Endothelial cell of umbilical vein (primary cell): Measurements from ENCODE around the gene MCEMP1. TPM values are rescaled to one million over a fixed set of nuclear protein-coding genes. Genes with fewer than 3 reads are reported as not detected.

Experiments
- BruUV-seq: library from RNA; stranded (reverse); fragments of 400-500 nt; replicated peaks from 2 replicates; lab custom pipeline; 2021; lab: Mats Ljungman, UMichigan
- CTCF ChIA-PET: fragments of 300-600, 350-600 bp; sonication (Branson Sonifier 250); formaldehyde crosslinking; loops from one replicate; lab custom pipeline; 2021; ENCODE audit warnings: antibody characterized with exemption, inconsistent platforms; lab: Charles Lee
- POLR2A ChIA-PET: fragments of 300-600, 350-600 bp; sonication (Branson Sonifier 250); formaldehyde crosslinking; loops from one replicate; lab custom pipeline; 2021; ENCODE audit warnings: antibody characterized with exemption, inconsistent platforms; lab: Charles Lee
- DNase-seq: peaks from one replicate; pipeline ENCODE4 v3.0.0-alpha.2; 2011; ENCODE audit warnings: low read depth, low spot score
- FAIRE-seq: peaks from 2 replicates; lab custom pipeline; 2011; peaks lifted over from hg19 to GRCh38; lab: Jason Lieb, UNC
- H2AFZ ChIP-seq: 2 replicates; pipeline ENCODE4 v1.6.0; 2012; ENCODE audit warnings: low read depth, low read length, control low read depth, inconsistent platforms
- H3K27ac ChIP-seq: 2 replicates; pipeline ENCODE4 v1.5.1; 2011; ENCODE audit warnings: low read depth, mild to moderate bottlenecking, control low read depth, low read length, moderate library complexity; ENCODE audit not compliant: insufficient read depth
- H3K27me3 ChIP-seq, 2 experiments: 2 replicates each; pipeline versions ENCODE4 v1.6.0 to v1.6.1; 2011; ENCODE audit warnings: low read length in 2 of 2, mixed read lengths in 1 of 2; ENCODE audit not compliant: control insufficient read depth in 2 of 2, insufficient read depth in 2 of 2
- H3K36me3 ChIP-seq, 2 experiments: 2 replicates in 1 of 2; 3 replicates in 1 of 2; pipeline ENCODE4 v1.5.1; 2011; ENCODE audit warnings: low read length in 2 of 2, mild to moderate bottlenecking in 1 of 2, moderate library complexity in 1 of 2; ENCODE audit not compliant: control insufficient read depth in 2 of 2, insufficient read depth in 2 of 2; ENCODE audit errors: extremely low read depth in 1 of 2
- H3K4me1 ChIP-seq: 3 replicates; pipeline ENCODE4 v1.5.1; 2011; ENCODE audit warnings: mild to moderate bottlenecking, low read length; ENCODE audit not compliant: control insufficient read depth, insufficient read depth; ENCODE audit errors: extremely low read depth
- H3K4me2 ChIP-seq: 2 replicates; pipeline ENCODE4 v1.6.1; 2011; ENCODE audit warnings: low read length, control low read depth, mixed read lengths; ENCODE audit not compliant: insufficient read depth
- H3K4me3 ChIP-seq, 3 experiments: fragments of 200-600 bp in 1 of 3; sonication (generic), shearing (Covaris generic) in 1 of 3; replicated peaks in 1 of 3; 2 replicates each; pipeline ENCODE4 v1.5.1; 2011 to 2016; ENCODE audit warnings: control low read depth in 3 of 3, low read length in 3 of 3, mild to moderate bottlenecking in 2 of 3, inconsistent platforms in 1 of 3, low read depth in 1 of 3, moderate library complexity in 1 of 3; ENCODE audit not compliant: insufficient read depth in 1 of 3
- H3K79me2 ChIP-seq: 2 replicates; pipeline ENCODE4 v1.6.0; 2012; ENCODE audit warnings: low read length, inconsistent platforms; ENCODE audit not compliant: control insufficient read depth, insufficient read depth
- H3K9ac ChIP-seq: replicated peaks from 2 replicates; pipeline ENCODE3; 2011; ENCODE audit warnings: low read length, control low read depth; ENCODE audit not compliant: insufficient read depth; ENCODE audit errors: extremely low read depth
- H3K9me1 ChIP-seq: replicated peaks from 3 replicates; pipeline ENCODE4 v1.6.0; 2011; ENCODE audit warnings: mild to moderate bottlenecking, low read length; ENCODE audit not compliant: control insufficient read depth, insufficient read depth; ENCODE audit errors: extremely low read depth
- H3K9me3 ChIP-seq: replicated peaks from 2 replicates; pipeline ENCODE4 v1.5.1; 2012; ENCODE audit warnings: low read length, inconsistent platforms; ENCODE audit not compliant: control insufficient read depth, insufficient read depth
- H4K20me1 ChIP-seq: replicated peaks from 2 replicates; pipeline ENCODE3; 2011; ENCODE audit warnings: mild to moderate bottlenecking, low read length; ENCODE audit not compliant: control insufficient read depth, insufficient read depth; ENCODE audit errors: extremely low read depth
- EZH2 ChIP-seq: IDR thresholded peaks from 2 replicates; pipeline ENCODE4 v1.6.1; 2012; ENCODE audit warnings: borderline replicate concordance, low read depth, mild to moderate bottlenecking, moderate library complexity, low read length, inconsistent platforms; ENCODE audit not compliant: severe bottlenecking
- FOS ChIP-seq: IDR thresholded peaks from 2 replicates; pipeline ENCODE4 v1.6.1; 2011; ENCODE audit warnings: mild to moderate bottlenecking, low read length, moderate library complexity, borderline replicate concordance; ENCODE audit not compliant: insufficient read depth
- GATA2 ChIP-seq: IDR thresholded peaks from 2 replicates; pipeline ENCODE4 v1.7.0; 2011; ENCODE audit warnings: low read depth, mild to moderate bottlenecking, moderate library complexity, mixed read lengths, low read length; ENCODE audit not compliant: insufficient read length, insufficient read depth
- JUN ChIP-seq: IDR thresholded peaks from 2 replicates; pipeline ENCODE4 v1.6.1; 2011; ENCODE audit warnings: borderline replicate concordance, low read depth; ENCODE audit not compliant: insufficient read length, insufficient read depth
- MYC ChIP-seq: IDR thresholded peaks from one replicate; pipeline ENCODE4 v1.6.1; 2011; ENCODE audit warnings: mild to moderate bottlenecking, low read depth, low read length
- POLR2A ChIP-seq: IDR thresholded peaks from 2 replicates; pipeline ENCODE4 v1.6.1; 2012; ENCODE audit warnings: low read depth, mild to moderate bottlenecking, control low read depth, low read length
- POLR2AphosphoS5 ChIP-seq: IDR thresholded peaks from 2 replicates; pipeline ENCODE4 v1.6.1; 2012; ENCODE audit warnings: low read depth, mild to moderate bottlenecking, control low read depth, low read length, moderate library complexity; ENCODE audit not compliant: insufficient read depth
- dilution Hi-C: fragments of 300-500 bp; cut with MboI; formaldehyde crosslinking; loops from one replicate; pipeline ENCODE4 v1.15.0; 2019; ENCODE audit warnings: low sequenced_read_pairs; ENCODE audit not compliant: extremely low pct_ligation_motif_present
- intact Hi-C: fragments of 100-400 bp; cut with micrococcal nuclease; formaldehyde crosslinking; loops from one replicate; pipeline ENCODE4 v1.10.0; 2022
- polyA plus RNA-seq, 4 experiments: library from polyadenylated mRNA; depleted of rRNA in 3 of 4; stranded (reverse) in 3 of 4; unstranded in 1 of 4; fragments of >200 nt; gene quantifications; 2 replicates each; pipeline versions ENCODE4 v1.2.1 to v1.2.3, GENCODE V29; 2011 to 2012; ENCODE audit warnings: missing spikeins in 1 of 4
- total RNA-seq: library from RNA; stranded (reverse); gene quantifications from 2 replicates; pipeline ENCODE4 v1.2.3, GENCODE V29; 2021
- TF ChIP-seq, protein P1 (sequence below), 2 donors: IDR thresholded peaks; 1 replicate in 1 of 2; 2 replicates in 1 of 2; pipeline ENCODE4 v1.5.1; 2011; ENCODE audit warnings: low read length in 2 of 2, mild to moderate bottlenecking in 2 of 2, moderate library complexity in 2 of 2, control low read depth in 1 of 2, inconsistent platforms in 1 of 2, low read depth in 1 of 2; ENCODE audit not compliant: insufficient read depth in 1 of 2; ENCODE audit errors: extremely low read depth in 1 of 2
- TF ChIP-seq, protein P2 (sequence below): IDR thresholded peaks from 2 replicates; pipeline ENCODE4 v1.6.1; 2011; ENCODE audit not compliant: insufficient read depth, insufficient read length

The MCEMP1 gene
- total and polyA plus RNA-seq, 2 donors (not counting 3 experiments of a cell fraction or from before 2014, with no cell fraction given): not detected

DNA sequence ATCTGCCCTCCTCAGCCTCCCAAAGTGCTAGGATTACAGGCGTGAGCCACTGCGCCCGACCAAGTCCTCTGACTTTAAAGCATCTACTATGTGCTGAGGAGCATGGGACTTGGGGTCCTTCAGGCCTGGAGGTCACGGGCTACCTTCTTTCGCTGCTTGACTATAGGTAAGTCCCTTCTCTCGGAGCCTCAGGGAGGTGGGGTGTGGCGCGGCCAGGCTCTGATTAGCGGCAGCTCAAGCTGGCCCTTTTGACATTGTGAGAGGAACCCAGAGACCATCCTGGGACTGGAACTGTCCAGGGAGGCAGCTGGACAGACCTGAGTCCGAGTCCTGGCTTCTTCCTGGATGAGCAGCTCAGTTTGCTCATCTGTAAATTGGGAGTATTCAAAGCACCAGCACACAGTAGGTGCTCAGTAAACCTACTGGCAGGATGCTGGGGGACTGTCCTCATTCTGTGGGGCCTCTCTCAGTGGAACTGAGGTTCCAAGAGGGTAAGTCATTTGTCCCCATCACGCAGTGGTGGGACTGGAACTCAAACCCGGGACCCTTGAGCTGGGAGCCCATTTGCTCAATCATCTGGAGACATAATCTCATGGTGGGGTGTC, 24.3 kb downstream of the MCEMP1 start:
- POLR2A ChIA-PET: no interaction called here
- Histone ChIP-seq H3K27ac (no peak overlapping the region), H3K4me3 (no peak overlapping the region), H2AFZ (no peak overlapping the region), H3K79me2 (no peaks in the 10 kb centered on the region), H4K20me1 (no peaks in the 10 kb centered on the region), H3K9me3 (no peaks in the 10 kb centered on the region), H3K27me3 (no peaks in the 10 kb centered on the region), H3K4me1 (no peaks in the 10 kb centered on the region), H3K9me1 (no peaks in the 10 kb centered on the region), H3K9ac (no peak overlapping the region), H3K36me3 (no peaks in the 10 kb centered on the region), H3K4me2 (no peak overlapping the region)
- no TSS peak for BruUV-seq
- intact Hi-C loops: no loop called here
- no peak for TF ChIP-seq POLR2A
- no peak for FAIRE-seq
- dilution Hi-C loops: no loop called here
- CTCF ChIA-PET: no interaction called here
- DNase-seq: no peak

DNA sequence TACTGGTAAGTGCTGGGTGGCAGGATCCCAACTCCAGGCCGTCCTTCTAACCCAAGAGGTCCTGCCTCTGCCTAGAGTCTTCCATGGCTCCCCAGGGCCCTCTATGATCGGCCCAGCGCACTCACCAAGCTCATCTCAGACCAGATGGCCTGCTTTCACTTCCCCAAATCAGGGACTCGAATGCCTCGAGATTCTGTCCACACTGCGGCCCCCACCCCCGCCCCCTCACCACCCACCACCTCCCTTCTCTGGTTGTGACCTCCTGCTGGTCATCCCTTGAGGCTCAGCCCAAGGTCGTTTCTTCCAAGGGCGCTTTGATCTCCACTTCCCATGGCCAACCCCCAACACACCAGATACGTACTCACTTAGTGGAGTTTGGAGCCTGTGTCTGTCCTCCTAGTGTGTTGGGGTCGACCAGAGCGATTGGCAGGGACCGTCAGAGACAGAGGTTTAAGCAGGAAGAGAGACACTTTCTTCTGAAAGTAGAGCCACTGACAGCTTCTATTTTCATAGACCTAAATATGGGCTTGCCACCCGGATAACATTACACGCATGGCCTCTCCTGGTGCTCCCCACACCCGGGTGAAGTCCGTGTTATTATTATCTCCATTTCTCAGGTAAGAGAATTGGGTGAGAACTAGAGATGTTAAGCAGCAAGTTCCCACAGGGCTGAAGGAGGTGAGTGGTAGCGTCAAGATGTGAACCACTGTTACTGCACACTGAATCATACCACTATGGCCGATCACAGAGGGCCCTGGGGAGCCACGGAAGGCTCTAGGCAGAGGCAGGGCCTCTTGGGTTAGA, 25.0 kb downstream of the MCEMP1 start, which contains the start of gene FCER2:
TSS of gene FCER2 (minus strand) at position 478 of the 804 bp plus-strand sequence. CDS start 2,371 bp downstream, outside the sequence.
- H2AFZ ChIP-seq: no peak within 1 kb of the TSS
- TF ChIP-seq GATA2 (no peak), POLR2AphosphoS5 (no peak), POLR2A (no peak), MYC (no peak), FOS (no peak), EZH2 (no peak), JUN (no peak)
- TF ChIP-seq, protein P1, sequence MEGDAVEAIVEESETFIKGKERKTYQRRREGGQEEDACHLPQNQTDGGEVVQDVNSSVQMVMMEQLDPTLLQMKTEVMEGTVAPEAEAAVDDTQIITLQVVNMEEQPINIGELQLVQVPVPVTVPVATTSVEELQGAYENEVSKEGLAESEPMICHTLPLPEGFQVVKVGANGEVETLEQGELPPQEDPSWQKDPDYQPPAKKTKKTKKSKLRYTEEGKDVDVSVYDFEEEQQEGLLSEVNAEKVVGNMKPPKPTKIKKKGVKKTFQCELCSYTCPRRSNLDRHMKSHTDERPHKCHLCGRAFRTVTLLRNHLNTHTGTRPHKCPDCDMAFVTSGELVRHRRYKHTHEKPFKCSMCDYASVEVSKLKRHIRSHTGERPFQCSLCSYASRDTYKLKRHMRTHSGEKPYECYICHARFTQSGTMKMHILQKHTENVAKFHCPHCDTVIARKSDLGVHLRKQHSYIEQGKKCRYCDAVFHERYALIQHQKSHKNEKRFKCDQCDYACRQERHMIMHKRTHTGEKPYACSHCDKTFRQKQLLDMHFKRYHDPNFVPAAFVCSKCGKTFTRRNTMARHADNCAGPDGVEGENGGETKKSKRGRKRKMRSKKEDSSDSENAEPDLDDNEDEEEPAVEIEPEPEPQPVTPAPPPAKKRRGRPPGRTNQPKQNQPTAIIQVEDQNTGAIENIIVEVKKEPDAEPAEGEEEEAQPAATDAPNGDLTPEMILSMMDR (IDR thresholded peaks at IDR 0.05; ENCODE audit: extremely low read depth in 1 of 2, insufficient read depth in 1 of 2, low read depth in 1 of 2, low read length in 2 of 2): no peak
- TF ChIP-seq, protein P2, sequence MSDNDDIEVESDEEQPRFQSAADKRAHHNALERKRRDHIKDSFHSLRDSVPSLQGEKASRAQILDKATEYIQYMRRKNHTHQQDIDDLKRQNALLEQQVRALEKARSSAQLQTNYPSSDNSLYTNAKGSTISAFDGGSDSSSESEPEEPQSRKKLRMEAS: no peak

More for the DNA sequence above, 25.0 kb downstream of the MCEMP1 start, which contains the start of gene FCER2:
- CTCF ChIA-PET: no interaction called here
- H3K27me3 ChIP-seq: no peaks in the 10 kb centered on the region
- no peaks in the 10 kb centered on the region for H3K4me1 ChIP-seq
- H3K9ac ChIP-seq: no peak within 1 kb of the TSS
- no peaks in the 10 kb centered on the region for H4K20me1 ChIP-seq
- no peak within 1 kb of the TSS for H3K4me3 ChIP-seq
- no peaks in the 10 kb centered on the region for H3K79me2 ChIP-seq
- no peak for FAIRE-seq
- intact Hi-C loops: no loop called here
- dilution Hi-C loops: no loop called here
- POLR2A ChIA-PET: no interaction called here
- no peak within 1 kb of the TSS for H3K4me2 ChIP-seq
- no peaks in the 10 kb centered on the region for H3K9me3 ChIP-seq
- BruUV-seq: no TSS peak
- H3K27ac ChIP-seq: no peak within 1 kb of the TSS
- no peaks in the 10 kb centered on the region for H3K9me1 ChIP-seq
- no peaks in the 10 kb centered on the region for H3K36me3 ChIP-seq
- DNase-seq: no peak
